Mesenteric fat pad (tissue), 1 donor: Measurements from ENCODE around the gene ZFHX3. TPM values are rescaled to one million over a fixed set of nuclear protein-coding genes. Genes with fewer than 3 reads are reported as not detected.

ENCODE experiments used
- DNase-seq: peaks from one replicate; pipeline ENCODE4 v3.0.0-alpha.2; 2020; ENCODE audit warnings: low spot score
- total RNA-seq: library from RNA; stranded (reverse); fragmentation: NEBNext Ultra II Directional; extraction: Animal tissue kit (Norgen Biotek cat#: 25700); gene quantifications from one replicate; pipeline ENCODE4 v1.2.1, GENCODE V29; 2021
- donor health status: DM: yes; HTN: yes; CAD: no.

Gene ZFHX3
- total RNA-seq, 1 donor from 2014 or later, result 28.8 TPM

DNA sequence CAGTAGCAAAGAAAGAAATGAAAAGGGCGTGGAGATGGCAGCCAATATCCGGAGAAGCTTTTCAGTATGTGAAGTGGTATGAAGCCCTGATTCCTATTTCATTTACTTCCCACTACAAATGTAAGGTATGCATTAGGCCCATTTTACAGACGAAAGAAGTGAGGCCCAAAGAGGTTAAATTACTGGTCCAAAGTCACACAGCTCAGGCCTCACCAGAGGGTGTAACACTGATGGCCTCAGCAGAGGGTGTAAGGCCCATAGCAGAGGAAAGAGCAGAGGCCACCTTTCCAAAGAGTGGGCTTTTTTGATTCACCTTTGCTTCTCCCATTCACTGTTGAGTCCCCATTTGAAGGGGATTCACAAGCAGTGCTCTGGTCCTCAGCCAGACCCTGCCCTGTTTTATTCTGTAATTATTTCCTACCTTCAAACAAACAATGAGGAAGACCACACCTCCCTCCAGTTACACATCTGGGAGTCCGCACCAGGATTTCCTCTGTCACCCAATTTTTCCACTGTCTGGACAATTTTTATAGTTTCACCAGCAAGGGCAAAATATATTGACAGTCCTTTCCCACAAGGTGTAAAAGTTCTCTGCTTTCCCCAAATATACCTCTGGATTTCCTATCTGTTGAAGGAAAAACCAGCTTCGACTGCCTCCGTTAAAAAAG, 7.1 kb downstream of the ZFHX3 start:
- DNase-seq, result no peak

GRCh38 chr16:73040136-73040535, 7.8 kb downstream of the ZFHX3 start:
- DNase-seq, result no peak

- no peak for DNase-seq
These were observed 9.9 kb downstream of the ZFHX3 start for GRCh38 chr16:73037845-73038570.

DNA sequence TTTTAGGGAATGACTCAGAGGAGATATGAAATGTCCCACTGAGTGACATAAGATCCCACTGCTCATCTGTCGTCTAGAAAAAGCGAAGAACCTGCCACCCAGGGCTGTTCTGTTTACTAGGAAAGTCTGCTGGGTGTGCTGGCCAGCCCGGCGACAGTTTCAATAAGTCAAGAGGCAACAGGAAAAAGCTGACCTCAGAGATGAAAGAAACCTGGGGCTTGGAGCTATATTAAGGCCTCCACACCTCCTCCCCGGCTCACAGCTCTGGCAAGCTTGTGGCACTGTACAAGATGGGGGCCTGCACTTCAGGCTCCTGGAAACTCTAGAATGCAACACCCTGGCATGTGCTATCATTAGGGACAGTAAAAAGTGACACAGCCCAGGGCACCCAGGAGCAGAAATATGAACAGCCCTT, 10.6 kb downstream of the ZFHX3 start:
- no peak for DNase-seq

DNA sequence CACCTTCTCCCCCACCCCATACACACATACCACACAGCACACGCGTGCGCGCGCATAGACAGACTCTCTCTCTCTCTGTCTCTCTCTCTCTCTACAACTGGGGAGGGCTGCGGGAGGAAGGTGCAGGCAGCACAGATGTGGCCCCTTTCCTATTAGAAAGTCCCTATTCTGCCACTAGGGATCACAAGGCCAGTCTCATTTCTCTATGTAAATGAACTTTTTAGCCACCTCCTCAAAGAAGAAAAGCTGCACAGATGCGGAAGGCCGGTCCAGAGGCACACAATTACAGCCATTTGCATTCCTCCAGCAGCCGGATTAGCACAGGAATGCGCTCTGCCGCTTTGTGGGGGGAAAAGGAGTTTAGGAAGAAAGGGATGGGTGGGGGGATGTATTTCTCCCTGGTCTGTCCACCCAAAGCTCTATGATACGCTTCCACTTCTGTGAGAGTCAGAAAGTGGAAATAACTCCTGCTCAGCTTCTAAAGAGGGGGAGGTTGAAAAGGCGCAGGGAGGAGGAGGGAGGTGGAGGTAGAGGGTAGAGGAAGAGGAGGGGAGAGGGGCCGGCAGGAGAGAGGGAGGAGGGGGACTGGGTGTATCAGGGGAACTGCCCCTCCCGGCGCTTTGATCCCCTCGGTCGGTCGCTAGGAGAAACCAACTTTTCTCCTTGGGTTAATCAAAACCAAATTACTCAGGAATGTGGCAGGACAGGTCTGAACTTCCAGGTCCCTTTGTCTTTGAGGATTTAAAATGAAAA, 11.7 kb downstream of the ZFHX3 start:
- no peak for DNase-seq

- no peak for DNase-seq
These were observed 13.6 kb downstream of the ZFHX3 start for GRCh38 chr16:73034374-73034773.

GRCh38 chr16:73033271-73033998, 14.5 kb downstream of the ZFHX3 start:
- no peak for DNase-seq

GRCh38 chr16:73032541-73033270, 15.2 kb downstream of the ZFHX3 start:
- DNase-seq, result no peak

DNA sequence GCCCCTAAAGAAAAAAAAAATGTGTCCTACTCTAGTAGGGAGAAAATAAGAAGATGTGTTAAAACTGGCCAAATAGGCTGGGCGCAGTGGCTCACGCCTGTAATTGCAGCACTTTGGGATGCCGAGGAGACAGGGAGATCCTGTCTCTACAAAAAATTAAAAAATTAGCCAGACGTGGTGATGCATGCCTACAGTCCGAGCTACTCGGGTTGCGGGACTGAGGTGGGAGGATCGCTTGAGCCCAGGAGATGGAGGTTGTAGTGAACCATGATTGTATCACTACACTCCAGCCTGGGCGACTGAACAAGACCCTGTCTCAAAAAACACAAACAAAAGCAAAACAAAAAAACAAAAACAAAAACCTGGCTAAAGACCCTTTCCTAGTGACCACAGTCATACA, 15.9 kb downstream of the ZFHX3 start:
- no peak for DNase-seq

GRCh38 chr16:73031155-73031866, 16.6 kb downstream of the ZFHX3 start:
- DNase-seq, result peak; percentile 22

DNA sequence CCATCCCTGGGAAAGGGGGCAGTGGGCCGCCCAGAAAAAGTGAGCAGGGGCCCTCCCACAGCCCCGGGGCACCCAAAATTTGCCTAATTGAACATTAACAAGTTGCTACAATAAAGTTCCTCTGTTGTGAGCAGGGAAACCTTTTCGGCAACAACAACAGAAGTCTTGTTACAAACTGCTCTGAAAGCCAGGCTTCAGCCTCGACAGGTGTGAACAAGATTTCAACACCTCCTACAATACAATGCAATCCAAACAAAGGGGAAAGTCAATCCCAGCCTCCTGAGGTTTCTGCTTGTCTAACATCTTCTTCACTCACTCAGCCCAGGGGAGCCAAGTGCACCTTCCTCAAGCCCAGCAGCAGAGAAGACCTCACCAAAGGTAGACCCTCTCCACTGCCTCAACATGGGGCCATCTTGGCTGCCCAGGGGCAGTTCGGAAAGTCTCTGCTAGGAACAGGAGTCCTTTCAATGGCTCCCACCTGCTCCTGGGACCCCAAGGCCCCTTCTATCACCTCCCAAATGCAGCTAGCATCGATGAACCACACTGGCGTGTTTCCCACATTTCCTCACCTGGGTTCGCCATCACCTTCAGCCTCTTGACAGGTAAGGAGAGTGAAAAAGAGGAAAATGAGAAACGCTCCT, 19.1 kb downstream of the ZFHX3 start:
- DNase-seq, result peak; percentile 24

GRCh38 chr16:73028263-73028662, 19.7 kb downstream of the ZFHX3 start:
- DNase-seq, result peak; percentile 74

GRCh38 chr16:73027685-73028111, 20.2 kb downstream of the ZFHX3 start:
- DNase-seq, result peak; percentile 88

DNA sequence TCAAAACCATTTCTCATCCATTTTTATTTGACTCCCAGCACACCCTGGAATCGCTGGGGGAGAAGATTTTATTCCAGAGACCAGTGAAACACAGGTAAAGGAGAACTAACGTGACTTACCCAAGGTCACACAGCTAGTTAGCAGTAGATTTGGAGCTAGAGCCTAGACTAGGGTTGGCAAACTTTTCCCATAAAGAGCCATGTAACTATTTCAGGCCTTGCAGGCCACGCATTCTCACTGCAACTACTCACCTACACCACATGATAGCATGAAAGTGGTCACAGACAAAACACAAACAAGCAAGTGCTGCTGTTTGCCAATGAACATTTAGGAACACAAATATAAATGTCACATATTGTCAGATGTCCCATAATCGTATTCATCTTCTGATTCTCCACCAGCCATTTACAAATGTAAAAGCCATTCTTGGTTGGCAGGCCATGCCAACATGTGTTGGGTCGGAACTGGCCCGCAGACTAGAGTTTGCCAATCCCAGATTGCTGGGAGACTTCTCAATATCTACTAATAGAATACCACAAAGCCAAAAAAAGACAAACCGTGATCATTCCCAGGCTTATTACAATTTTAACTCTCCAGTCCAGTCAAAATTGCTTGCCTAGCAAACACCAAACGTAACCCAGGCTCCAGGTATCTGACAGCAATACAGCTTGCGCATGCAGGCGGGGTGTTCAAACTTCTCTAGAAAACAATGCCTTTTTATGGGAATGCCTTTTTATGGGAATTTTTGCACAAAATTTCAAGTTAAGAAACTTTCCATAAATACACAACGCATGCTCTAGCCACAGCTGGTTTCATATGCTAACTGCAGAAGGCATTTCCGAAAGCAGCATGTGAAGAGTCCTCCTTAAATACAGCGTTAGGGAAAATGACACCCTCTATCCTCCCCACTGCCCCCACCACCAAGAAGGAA, 20.9 kb downstream of the ZFHX3 start:
- DNase-seq, result peak; percentile 0

DNA sequence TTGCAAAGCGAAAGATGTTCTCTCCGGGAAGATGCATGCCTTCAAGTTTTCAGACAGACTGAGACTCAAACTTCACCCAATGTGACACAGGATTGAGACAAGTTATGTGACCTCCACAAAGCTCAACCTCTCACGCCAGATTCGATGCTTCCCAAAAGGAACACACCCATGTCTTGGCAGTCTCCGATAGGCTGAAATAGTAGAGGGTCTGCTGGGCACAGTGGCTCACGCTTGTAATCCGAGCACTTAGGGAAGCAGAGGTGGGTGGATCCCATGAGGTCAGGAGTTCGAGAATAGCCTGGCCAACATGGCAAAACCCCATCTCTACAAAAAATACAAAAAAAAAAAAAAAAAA, 22.1 kb downstream of the ZFHX3 start:
- peak; percentile 30 for DNase-seq

DNA sequence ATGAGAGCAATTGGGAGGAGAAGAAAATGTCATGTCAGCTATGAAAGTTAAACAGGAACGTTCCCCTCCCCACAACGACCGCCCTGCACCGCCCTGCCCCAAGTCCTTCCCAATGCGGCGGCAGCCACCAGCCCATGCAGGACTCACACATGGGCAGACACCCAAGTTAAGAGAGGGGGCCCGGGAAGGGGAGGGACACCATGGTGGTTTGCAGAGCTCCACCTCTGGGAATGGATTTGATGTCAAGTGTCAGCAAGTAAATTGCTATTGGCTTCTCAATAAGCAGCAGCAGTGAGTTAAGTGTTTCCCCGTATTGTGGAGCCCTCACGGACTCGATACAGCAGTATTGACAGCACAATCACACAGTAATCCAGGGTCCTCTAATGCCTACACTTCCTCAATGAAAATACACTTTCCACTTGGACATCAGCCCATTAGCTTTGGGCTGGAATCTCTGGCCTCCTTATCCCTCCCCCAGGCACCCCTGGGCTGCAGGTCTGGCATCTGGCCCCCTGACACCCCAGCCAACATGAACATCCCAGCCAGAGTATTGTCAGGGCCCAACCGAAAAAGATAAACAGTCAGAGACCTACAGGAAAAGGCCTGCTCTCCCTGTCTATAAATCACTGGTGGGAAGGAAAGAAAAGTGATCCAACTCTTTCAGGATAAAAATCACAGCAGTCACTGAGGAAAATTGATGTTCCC, 22.6 kb downstream of the ZFHX3 start:
- peak; percentile 82 for DNase-seq

DNA sequence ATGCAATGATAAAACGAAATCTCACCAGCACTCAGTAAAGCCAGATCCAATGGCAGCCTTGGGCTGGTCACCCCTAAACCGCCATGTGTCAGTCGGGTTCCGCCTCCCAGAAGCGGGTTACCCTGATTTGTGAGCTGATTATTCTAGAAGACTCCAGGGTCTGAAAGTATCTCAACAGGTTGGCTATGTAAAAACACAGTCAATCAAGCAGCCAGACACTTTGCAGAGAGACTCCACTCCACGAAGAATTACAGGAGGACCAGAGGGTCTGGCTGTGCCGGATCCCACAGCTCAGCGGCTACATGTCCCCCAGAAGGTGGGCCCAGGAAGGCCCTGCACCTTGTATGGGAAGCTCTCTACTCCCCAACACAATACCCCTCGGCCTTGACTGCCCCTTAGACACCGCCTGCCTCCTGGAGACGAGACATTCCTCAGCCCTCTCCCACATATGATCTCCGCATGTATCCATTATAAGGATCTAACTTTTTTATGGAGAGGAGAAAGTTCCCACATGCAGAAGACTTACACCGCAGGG, 23.3 kb downstream of the ZFHX3 start:
- peak; percentile 64 for DNase-seq
